Gastroesophageal sphincter (tissue), 2 donors: ENCODE measurements around the gene RETREG1.

Experiments used
- POLR2A ChIP-seq, 2 donors: fragments of 450-650 bp; IDR thresholded peaks; one replicate each; pipeline ENCODE4 v1.6.1; 2017; ENCODE audit warnings: antibody characterized with exemption in 2 of 2, mild to moderate bottlenecking in 2 of 2, moderate library complexity in 1 of 2
- POLR2AphosphoS5 ChIP-seq: sonication (generic); formaldehyde crosslinking; IDR thresholded peaks from one replicate; pipeline ENCODE4 v1.6.1; 2017; ENCODE audit warnings: antibody characterized with exemption

DNA sequence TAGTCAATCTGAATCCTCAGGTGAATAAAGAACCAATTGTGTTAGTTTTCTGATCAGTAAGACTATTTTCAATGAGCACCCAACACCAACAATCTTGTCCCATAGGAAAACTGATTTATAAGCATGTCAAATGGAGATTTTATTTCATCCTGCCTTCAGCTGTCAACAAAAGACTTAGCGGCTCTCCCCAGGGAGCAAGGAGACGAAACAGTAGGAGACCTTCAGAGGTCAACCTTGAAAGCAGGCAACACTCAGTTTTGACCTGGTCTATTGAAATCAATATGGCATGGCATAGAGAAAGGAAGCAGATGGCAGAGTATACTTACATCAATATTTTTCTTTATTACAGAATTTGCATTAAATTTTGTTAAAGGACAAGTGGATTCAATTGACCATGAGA, 185.3 kb downstream of the RETREG1 start:
- no peak for TF ChIP-seq POLR2A (IDR thresholded peaks at IDR 0.05)
- no peak for TF ChIP-seq POLR2AphosphoS5
